RWPE1 (cell line): ENCODE results near the gene PARP16.

Experiments used
- CTCF ChIA-PET: fragments of 350-600 bp; sonication (Branson Sonifier 250); formaldehyde crosslinking; extraction: SDS; loops from one replicate; lab custom pipeline; 2021; lab: Yijun Ruan, JAX
- POLR2A ChIA-PET: fragments of 400-600 bp; formaldehyde crosslinking; extraction: SDS; loops from one replicate; lab custom pipeline; 2020; ENCODE audit warnings: antibody characterized with exemption; ENCODE audit not compliant: low non-redundant PET; lab: Yijun Ruan, JAX
- DNase-seq: peaks from one replicate; pipeline ENCODE4 v3.0.0; 2012; ENCODE audit warnings: low spot score
- H3K27ac ChIP-seq: fragments of 450-650 bp; 2 replicates; pipeline ENCODE4 v1.5.1; 2017
- CTCF ChIP-seq: fragments of 450-650 bp; conservative IDR thresholded peaks from 2 replicates; pipeline ENCODE4 v1.5.1; 2017; ENCODE audit warnings: low read depth, mild to moderate bottlenecking

Gene PARP16

GRCh38 chr15:65221697-65222096, 65.0 kb downstream of the PARP16 start:
- DNase-seq: no peak
- POLR2A ChIA-PET: no interaction called here
- H3K27ac ChIP-seq: no peak overlapping the region
- TF ChIP-seq CTCF: no peak
- CTCF ChIA-PET: no interaction called here

GRCh38 chr15:65219137-65219536, 67.5 kb downstream of the PARP16 start:
- CTCF ChIA-PET: no interaction called here
- H3K27ac ChIP-seq: no peak overlapping the region
- no peak for DNase-seq
- POLR2A ChIA-PET: no interaction called here
- no peak for TF ChIP-seq CTCF

- DNase-seq: no peak
- TF ChIP-seq CTCF: no peak
- no peak overlapping the region for H3K27ac ChIP-seq
- POLR2A ChIA-PET: no interaction called here
- CTCF ChIA-PET: interaction anchor here (1.4 kb wide), 1 partner anchor 53 kb away, joined by 4 read pairs; no protein-coding TSS in a partner anchor
Measured at GRCh38 chr15:65217526-65218482, 68.9 kb downstream of the PARP16 start.

- H3K27ac ChIP-seq: no peak overlapping the region
- CTCF ChIA-PET: interaction anchor here (0.5 kb wide), 1 partner anchor 15 kb away, joined by 3 read pairs; no protein-coding TSS in a partner anchor
- TF ChIP-seq CTCF: no peak
- POLR2A ChIA-PET: no interaction called here
- no peak for DNase-seq
Measured at GRCh38 chr15:65215496-65215895, 71.2 kb downstream of the PARP16 start.

- ChIA-PET POLR2A (no interaction called here), CTCF (no interaction called here)
- no peak for DNase-seq
- H3K27ac ChIP-seq: no peak overlapping the region
- TF ChIP-seq CTCF: no peak
Measured at GRCh38 chr15:65214010-65214409, 72.7 kb downstream of the PARP16 start.

- DNase-seq: no peak
- no peak for TF ChIP-seq CTCF
- H3K27ac ChIP-seq: no peak overlapping the region
- CTCF ChIA-PET: no interaction called here
- POLR2A ChIA-PET: no interaction called here
Measured at GRCh38 chr15:65213241-65213640, 73.4 kb downstream of the PARP16 start.
